ENCODE data around the gene CCDC136.

- TF ChIP-seq CTCF (conservative IDR thresholded peaks at IDR 0.05 in 1 of 2, IDR thresholded peaks at IDR 0.05 in 1 of 2; ENCODE audit: extremely low read depth in 1 of 2, insufficient read depth in 1 of 2, low read depth in 1 of 2, low read length in 2 of 2): no peak
- no peak for TF ChIP-seq EZH2 (IDR thresholded peaks at IDR 0.05; ENCODE audit: borderline replicate concordance, low read length)
Measured at GRCh38 chr7:128871050-128871449, 79.3 kb downstream of the CCDC136 start.

Measured in mammary epithelial cell (primary cell).